GM18499 (cell line): ENCODE measurements around the gene PPIF.

Experiments used
- ATAC-seq: cut with Tn5 transposase; IDR thresholded peaks from one replicate; pipeline ENCODE4 v1.9.1; 2021; ENCODE audit warnings: moderate number of reproducible peaks; ENCODE audit not compliant: insufficient read depth, unreplicated experiment

Gene PPIF

GRCh38 chr10:79346012-79346340, 1.3 kb upstream of the PPIF start:
- no peak for ATAC-seq

GRCh38 chr10:79346388-79347225, 662 bp upstream of the PPIF start:
- ATAC-seq: no peak

- peak; percentile 31 for ATAC-seq
Observed at GRCh38 chr10:79347894-79348639, 798 bp downstream of the PPIF start.

GRCh38 chr10:79348640-79348988, 1.3 kb downstream of the PPIF start:
- ATAC-seq: no peak

GRCh38 chr10:79349072-79349491, 1.8 kb downstream of the PPIF start:
- ATAC-seq: no peak

- ATAC-seq: no peak
Observed at GRCh38 chr10:79349766-79350406, 2.6 kb downstream of the PPIF start.

- no peak for ATAC-seq
Observed at GRCh38 chr10:79350407-79351154, 3.3 kb downstream of the PPIF start.

GRCh38 chr10:79351332-79351731, 4.1 kb downstream of the PPIF start:
- ATAC-seq: no peak

- no peak for ATAC-seq
Observed at GRCh38 chr10:79352035-79352877, 5.0 kb downstream of the PPIF start.

GRCh38 chr10:79353000-79353406, 5.7 kb downstream of the PPIF start:
- ATAC-seq: no peak

GRCh38 chr10:79353726-79354125, 6.5 kb downstream of the PPIF start:
- ATAC-seq: no peak

- no peak for ATAC-seq
Observed at GRCh38 chr10:79354141-79354540, 6.9 kb downstream of the PPIF start.

GRCh38 chr10:79354615-79355014, 7.3 kb downstream of the PPIF start:
- no peak for ATAC-seq

- ATAC-seq: no peak
Observed at GRCh38 chr10:79355420-79356017, 8.2 kb downstream of the PPIF start.

GRCh38 chr10:79356104-79356503, 8.8 kb downstream of the PPIF start:
- no peak for ATAC-seq

- no peak for ATAC-seq
Observed at GRCh38 chr10:79357180-79357579, 9.9 kb downstream of the PPIF start.

- ATAC-seq: no peak
Observed at GRCh38 chr10:79358811-79359210, 11.5 kb downstream of the PPIF start.

- ATAC-seq: no peak
Observed at GRCh38 chr10:79359816-79360498, 12.7 kb downstream of the PPIF start.
